Panc1 (cell line): ENCODE results near the gene SIK3. TPM values are rescaled to one million over a fixed set of nuclear protein-coding genes. Genes with fewer than 3 reads are reported as not detected.

ENCODE experiments used
- ATAC-seq: fragments of 200-7000 bp; cut with Tn5 transposase; 2 replicates; pipeline ENCODE4 v1.9.1; 2020; ENCODE audit warnings: mild to moderate bottlenecking, moderate library complexity
- BruUV-seq: library from RNA; stranded (reverse); fragments of 400-500 nt; replicated peaks from 2 replicates; lab custom pipeline; 2021; lab: Mats Ljungman, UMichigan
- CTCF ChIA-PET: fragments of 300-600 bp; sonication (Branson Sonifier 250); formaldehyde crosslinking; loops from one replicate; lab custom pipeline; 2022; ENCODE audit warnings: antibody characterized with exemption; lab: Charles Lee
- POLR2A ChIA-PET: fragments of 300-600 bp; sonication (Branson Sonifier 250); formaldehyde crosslinking; loops from one replicate; lab custom pipeline; 2022; ENCODE audit warnings: antibody characterized with exemption; lab: Charles Lee
- DNase-seq: peaks from one replicate; pipeline ENCODE4 v3.0.0-alpha.2; 2010; ENCODE audit warnings: low read depth, low spot score
- H3K27ac ChIP-seq: 2 replicates; pipeline ENCODE4 v1.5.1; 2011; ENCODE audit warnings: mild to moderate bottlenecking, low read length, inconsistent platforms
- H3K27me3 ChIP-seq: fragments of 200-500 bp; sonication (Bioruptor generic); 2 replicates; pipeline ENCODE4 v1.6.0; 2014; ENCODE audit warnings: low read length, inconsistent platforms; ENCODE audit not compliant: control insufficient read depth, insufficient read depth
- H3K36me3 ChIP-seq: fragments of 200-500 bp; sonication (Bioruptor generic); 2 replicates; pipeline ENCODE4 v1.5.1; 2014; ENCODE audit warnings: inconsistent platforms, mild to moderate bottlenecking, low read length, moderate library complexity; ENCODE audit not compliant: control insufficient read depth, insufficient read depth
- H3K4me1 ChIP-seq: 2 replicates; pipeline ENCODE4 v1.5.1; 2011; ENCODE audit warnings: inconsistent platforms, mild to moderate bottlenecking, low read length, moderate library complexity; ENCODE audit not compliant: control insufficient read depth, insufficient read depth
- H3K4me3 ChIP-seq, 2 experiments: 2 replicates each; pipeline ENCODE4 v1.5.1; 2011 to 2012; ENCODE audit warnings: low read depth in 2 of 2, low read length in 2 of 2, mild to moderate bottlenecking in 2 of 2, inconsistent platforms in 1 of 2, moderate library complexity in 1 of 2
- H3K9me3 ChIP-seq: fragments of 200-500 bp; sonication (Bioruptor generic); 2 replicates; pipeline ENCODE4 v1.5.1; 2014; ENCODE audit warnings: low read depth, mild to moderate bottlenecking, inconsistent platforms, low read length, moderate library complexity; ENCODE audit not compliant: control insufficient read depth, insufficient read depth
- POLR2AphosphoS5 ChIP-seq: IDR thresholded peaks from 2 replicates; pipeline ENCODE4 v1.6.1; 2012; ENCODE audit warnings: mild to moderate bottlenecking, low read depth, low read length, moderate library complexity
- SIN3A ChIP-seq: IDR thresholded peaks from 2 replicates; pipeline ENCODE4 v1.6.1; 2012; ENCODE audit warnings: low read depth, mild to moderate bottlenecking, low read length, moderate library complexity, borderline replicate concordance; ENCODE audit not compliant: insufficient read depth
- TCF7L2 ChIP-seq: IDR thresholded peaks from 2 replicates; pipeline ENCODE4 v1.6.1; 2011; ENCODE audit warnings: mild to moderate bottlenecking, low read depth, low read length, inconsistent platforms
- in situ Hi-C: cut with HindIII; loops from 2 replicates; pipeline ENCODE4 v1.10.0; 2016; ENCODE audit warnings: low sequenced_read_pairs, low pct_unique_long_range_greater_than_20kb
- intact Hi-C: fragments of 100-400 bp; cut with micrococcal nuclease; formaldehyde crosslinking; loops from one replicate; pipeline ENCODE4 v1.10.0; 2022; ENCODE audit not compliant: unreplicated experiment
- total RNA-seq: library from RNA; stranded (reverse); gene quantifications from one replicate; pipeline ENCODE4 v1.2.1, GENCODE V29; 2021; ENCODE audit not compliant: unreplicated experiment
- TF ChIP-seq, protein P1 (sequence below): fragments of 450-650 bp; IDR thresholded peaks from 2 replicates; pipeline ENCODE4 v1.5.1; 2017; ENCODE audit warnings: mild to moderate bottlenecking
- TF ChIP-seq, protein P2 (sequence below), 2 experiments: IDR thresholded peaks; 2 replicates each; pipeline ENCODE4 v1.6.1; 2011 to 2012; ENCODE audit warnings: low read depth in 2 of 2, control low read depth in 1 of 2, low read length in 1 of 2, mild to moderate bottlenecking in 1 of 2, moderate library complexity in 1 of 2; ENCODE audit not compliant: insufficient read depth in 1 of 2

The SIK3 gene
- total RNA-seq, 1 experiment from 2014 or later, result 39.7 TPM

- TF ChIP-seq SIN3A (no peak), POLR2AphosphoS5 (no peak), TCF7L2 (no peak)
- TF ChIP-seq, protein P1, sequence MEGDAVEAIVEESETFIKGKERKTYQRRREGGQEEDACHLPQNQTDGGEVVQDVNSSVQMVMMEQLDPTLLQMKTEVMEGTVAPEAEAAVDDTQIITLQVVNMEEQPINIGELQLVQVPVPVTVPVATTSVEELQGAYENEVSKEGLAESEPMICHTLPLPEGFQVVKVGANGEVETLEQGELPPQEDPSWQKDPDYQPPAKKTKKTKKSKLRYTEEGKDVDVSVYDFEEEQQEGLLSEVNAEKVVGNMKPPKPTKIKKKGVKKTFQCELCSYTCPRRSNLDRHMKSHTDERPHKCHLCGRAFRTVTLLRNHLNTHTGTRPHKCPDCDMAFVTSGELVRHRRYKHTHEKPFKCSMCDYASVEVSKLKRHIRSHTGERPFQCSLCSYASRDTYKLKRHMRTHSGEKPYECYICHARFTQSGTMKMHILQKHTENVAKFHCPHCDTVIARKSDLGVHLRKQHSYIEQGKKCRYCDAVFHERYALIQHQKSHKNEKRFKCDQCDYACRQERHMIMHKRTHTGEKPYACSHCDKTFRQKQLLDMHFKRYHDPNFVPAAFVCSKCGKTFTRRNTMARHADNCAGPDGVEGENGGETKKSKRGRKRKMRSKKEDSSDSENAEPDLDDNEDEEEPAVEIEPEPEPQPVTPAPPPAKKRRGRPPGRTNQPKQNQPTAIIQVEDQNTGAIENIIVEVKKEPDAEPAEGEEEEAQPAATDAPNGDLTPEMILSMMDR, result no peak
- TF ChIP-seq, protein P2, sequence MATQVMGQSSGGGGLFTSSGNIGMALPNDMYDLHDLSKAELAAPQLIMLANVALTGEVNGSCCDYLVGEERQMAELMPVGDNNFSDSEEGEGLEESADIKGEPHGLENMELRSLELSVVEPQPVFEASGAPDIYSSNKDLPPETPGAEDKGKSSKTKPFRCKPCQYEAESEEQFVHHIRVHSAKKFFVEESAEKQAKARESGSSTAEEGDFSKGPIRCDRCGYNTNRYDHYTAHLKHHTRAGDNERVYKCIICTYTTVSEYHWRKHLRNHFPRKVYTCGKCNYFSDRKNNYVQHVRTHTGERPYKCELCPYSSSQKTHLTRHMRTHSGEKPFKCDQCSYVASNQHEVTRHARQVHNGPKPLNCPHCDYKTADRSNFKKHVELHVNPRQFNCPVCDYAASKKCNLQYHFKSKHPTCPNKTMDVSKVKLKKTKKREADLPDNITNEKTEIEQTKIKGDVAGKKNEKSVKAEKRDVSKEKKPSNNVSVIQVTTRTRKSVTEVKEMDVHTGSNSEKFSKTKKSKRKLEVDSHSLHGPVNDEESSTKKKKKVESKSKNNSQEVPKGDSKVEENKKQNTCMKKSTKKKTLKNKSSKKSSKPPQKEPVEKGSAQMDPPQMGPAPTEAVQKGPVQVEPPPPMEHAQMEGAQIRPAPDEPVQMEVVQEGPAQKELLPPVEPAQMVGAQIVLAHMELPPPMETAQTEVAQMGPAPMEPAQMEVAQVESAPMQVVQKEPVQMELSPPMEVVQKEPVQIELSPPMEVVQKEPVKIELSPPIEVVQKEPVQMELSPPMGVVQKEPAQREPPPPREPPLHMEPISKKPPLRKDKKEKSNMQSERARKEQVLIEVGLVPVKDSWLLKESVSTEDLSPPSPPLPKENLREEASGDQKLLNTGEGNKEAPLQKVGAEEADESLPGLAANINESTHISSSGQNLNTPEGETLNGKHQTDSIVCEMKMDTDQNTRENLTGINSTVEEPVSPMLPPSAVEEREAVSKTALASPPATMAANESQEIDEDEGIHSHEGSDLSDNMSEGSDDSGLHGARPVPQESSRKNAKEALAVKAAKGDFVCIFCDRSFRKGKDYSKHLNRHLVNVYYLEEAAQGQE (IDR thresholded peaks at IDR 0.05; ENCODE audit: insufficient read depth in 1 of 2, low read depth in 2 of 2, low read length in 1 of 2), result no peak
- in situ Hi-C loops, result no loop called here
- Histone ChIP-seq H3K27me3 (no peaks in the 10 kb centered on the region), H3K4me3 (no peak overlapping the region), H3K36me3 (no peaks in the 10 kb centered on the region), H3K4me1 (no peaks in the 10 kb centered on the region), H3K27ac (no peak overlapping the region), H3K9me3 (no peaks in the 10 kb centered on the region)
- intact Hi-C loops, result no loop called here
- DNase-seq, result no peak
- BruUV-seq, result no TSS peak
- POLR2A ChIA-PET, result no interaction called here
- CTCF ChIA-PET, result no interaction called here
- ATAC-seq, result no peak
Measured at GRCh38 chr11:116892374-116892773, 205.9 kb downstream of the SIK3 start.

- Histone ChIP-seq H3K9me3 (no peaks in the 10 kb centered on the region), H3K4me1 (no peaks in the 10 kb centered on the region), H3K36me3 (no peaks in the 10 kb centered on the region), H3K4me3 (no peak overlapping the region), H3K27me3 (no peaks in the 10 kb centered on the region), H3K27ac (no peak overlapping the region)
- ATAC-seq, result no peak
- TF ChIP-seq, protein P1, result peak; percentile 30
- TF ChIP-seq TCF7L2 (no peak), POLR2AphosphoS5 (no peak)
- TF ChIP-seq, protein P2 (IDR thresholded peaks at IDR 0.05; ENCODE audit: insufficient read depth in 1 of 2, low read depth in 2 of 2, low read length in 1 of 2), result no peak
- no peak for DNase-seq
- ChIA-PET POLR2A (no interaction called here), CTCF (interaction anchor here (0.6 kb wide), 1 partner anchor 252 kb away, joined by 4 read pairs; no protein-coding TSS in a partner anchor)
- in situ Hi-C loops, result no loop called here
- BruUV-seq, result no TSS peak
- intact Hi-C loops, result no loop called here
Measured at GRCh38 chr11:116891746-116892145, 206.5 kb downstream of the SIK3 start.
